ENCODE data around the gene CEP41.
"Not testable (repeated sequence)": the region's sequence is repeated elsewhere in the genome, so short reads cannot be mapped to it uniquely, and the experiment has no call there.

CEP41 gene

GRCh38 chr7:130377178-130377577 lies 63.6 kb downstream of the CEP41 start:
- Histone ChIP-seq H3K4me3 (ENCODE audit: low read depth in 1 of 5, low read length in 5 of 5) (no peak overlapping the region), H3K9me3 (ENCODE audit: control insufficient read depth in 5 of 5, low read length in 5 of 5) (peaks cover 0 to 9% (median 6%) of the 10 kb centered on the region in 5 donors), H3K36me3 (ENCODE audit: control insufficient read depth in 5 of 5, insufficient read depth in 5 of 5, low read length in 5 of 5) (no peaks in the 10 kb centered on the region), H3K4me1 (ENCODE audit: control insufficient read depth in 5 of 5, insufficient read depth in 5 of 5, low read length in 5 of 5) (peaks cover 3 to 46% (median 35%) of the 10 kb centered on the region in 5 donors), H3K9ac (ENCODE audit: low read length in 5 of 5) (no peak overlapping the region), H3K27ac (ENCODE audit: low read depth, low read length) (no peak overlapping the region), H3K27me3 (ENCODE audit: control insufficient read depth in 5 of 5, insufficient read depth in 4 of 5, low read length in 5 of 5) (no peaks in the 10 kb centered on the region)

DNA sequence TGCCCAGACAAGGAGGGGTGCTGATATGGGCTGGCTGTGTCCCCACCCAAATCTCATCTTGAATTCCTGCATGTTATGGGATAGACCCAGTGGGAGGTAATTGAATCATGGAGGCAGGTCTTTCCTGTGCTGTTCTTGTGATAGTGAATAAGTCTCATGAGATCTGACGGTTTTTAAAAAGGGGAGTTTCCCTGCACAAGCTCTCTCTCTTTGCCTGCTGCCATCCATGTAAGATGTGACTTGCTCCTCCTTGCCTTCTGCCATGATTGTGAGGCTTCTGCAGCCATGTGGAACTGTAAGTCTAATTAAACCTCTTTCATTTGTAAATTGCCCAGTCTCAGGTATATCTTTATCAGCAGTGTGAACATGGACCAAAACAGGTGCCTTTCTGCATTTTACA lies 64.4 kb downstream of the CEP41 start:
- not testable (repeated sequence) for H3K9ac ChIP-seq (ENCODE audit: low read length in 5 of 5); H3K4me3 ChIP-seq (ENCODE audit: low read depth in 1 of 5, low read length in 5 of 5); H3K9me3 ChIP-seq (ENCODE audit: control insufficient read depth in 5 of 5, low read length in 5 of 5); H3K36me3 ChIP-seq (ENCODE audit: control insufficient read depth in 5 of 5, insufficient read depth in 5 of 5, low read length in 5 of 5); H3K27me3 ChIP-seq (ENCODE audit: control insufficient read depth in 5 of 5, insufficient read depth in 4 of 5, low read length in 5 of 5); H3K27ac ChIP-seq (ENCODE audit: low read depth, low read length)
- H3K4me1 ChIP-seq (ENCODE audit: control insufficient read depth in 5 of 5, insufficient read depth in 5 of 5, low read length in 5 of 5): peaks cover 3 to 51% (median 37%) of the 10 kb centered on the region in 5 donors

- Histone ChIP-seq H3K27me3 (ENCODE audit: control insufficient read depth in 5 of 5, insufficient read depth in 4 of 5, low read length in 5 of 5) (no peaks in the 10 kb centered on the region), H3K9ac (ENCODE audit: low read length in 5 of 5) (peak overlapping the region in 1 of 5 donors; percentile 71), H3K27ac (ENCODE audit: low read depth, low read length) (peak overlapping the region; percentile 93), H3K4me3 (ENCODE audit: low read depth in 1 of 5, low read length in 5 of 5) (no peak overlapping the region), H3K36me3 (ENCODE audit: control insufficient read depth in 5 of 5, insufficient read depth in 5 of 5, low read length in 5 of 5) (no peaks in the 10 kb centered on the region), H3K4me1 (ENCODE audit: control insufficient read depth in 5 of 5, insufficient read depth in 5 of 5, low read length in 5 of 5) (peaks cover 6 to 52% (median 41%) of the 10 kb centered on the region in 5 donors), H3K9me3 (ENCODE audit: control insufficient read depth in 5 of 5, low read length in 5 of 5) (peaks cover 0 to 9% (median 6%) of the 10 kb centered on the region in 5 donors)
Measured at GRCh38 chr7:130374507-130374906, 66.3 kb downstream of the CEP41 start.

DNA sequence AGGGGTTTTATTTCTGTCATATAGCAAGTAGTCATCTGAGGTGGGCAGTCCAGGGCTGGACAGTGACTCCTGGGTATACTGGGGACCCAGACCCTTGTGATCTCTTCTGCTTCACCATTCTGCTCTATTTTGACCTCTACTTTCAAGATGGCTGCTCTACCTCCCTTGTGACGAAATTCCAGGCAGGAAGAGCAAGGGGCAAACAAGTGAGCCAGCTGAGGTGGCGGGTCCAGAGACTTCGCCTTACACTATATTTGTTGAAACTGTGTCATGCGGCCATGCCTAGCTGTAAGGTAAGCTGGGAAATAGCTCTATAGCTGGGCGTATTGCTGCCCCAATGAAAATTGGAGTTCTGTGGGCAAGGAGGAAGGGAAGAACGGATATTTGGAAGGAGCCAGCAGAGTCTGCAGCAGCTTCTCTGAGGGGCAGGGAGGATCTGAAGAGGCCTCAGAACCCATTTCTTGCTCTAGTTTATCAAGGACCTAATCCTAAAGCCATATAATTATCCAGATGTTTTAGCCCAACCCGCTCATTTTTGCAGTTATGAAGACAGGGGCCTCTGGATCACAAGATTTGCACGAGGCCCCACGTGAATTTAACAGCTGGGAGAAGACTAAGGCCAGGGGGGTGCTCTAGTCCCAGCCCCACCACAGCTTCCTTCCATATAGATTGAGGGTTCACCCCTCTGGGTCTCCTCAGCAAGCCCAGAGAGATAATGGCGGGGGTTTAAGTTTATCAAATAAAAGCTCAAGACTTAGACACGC lies 68.2 kb downstream of the CEP41 start:
- Histone ChIP-seq H3K4me3 (ENCODE audit: low read depth in 1 of 5, low read length in 5 of 5) (no peak overlapping the region), H3K9ac (ENCODE audit: low read length in 5 of 5) (peak overlapping the region in 3 of 5 donors; percentile 40 to 83 (median 60)), H3K27ac (ENCODE audit: low read depth, low read length) (peak overlapping the region; percentile 93), H3K36me3 (ENCODE audit: control insufficient read depth in 5 of 5, insufficient read depth in 5 of 5, low read length in 5 of 5) (no peaks in the 10 kb centered on the region), H3K9me3 (ENCODE audit: control insufficient read depth in 5 of 5, low read length in 5 of 5) (peaks cover 0 to 9% (median 6%) of the 10 kb centered on the region in 5 donors), H3K27me3 (ENCODE audit: control insufficient read depth in 5 of 5, insufficient read depth in 4 of 5, low read length in 5 of 5) (no peaks in the 10 kb centered on the region), H3K4me1 (ENCODE audit: control insufficient read depth in 5 of 5, insufficient read depth in 5 of 5, low read length in 5 of 5) (peaks cover 13 to 67% (median 53%) of the 10 kb centered on the region in 5 donors)

- peaks cover 13 to 76% (median 60%) of the 10 kb centered on the region in 5 donors for H3K4me1 ChIP-seq (ENCODE audit: control insufficient read depth in 5 of 5, insufficient read depth in 5 of 5, low read length in 5 of 5)
- peak overlapping the region; percentile 89 for H3K27ac ChIP-seq (ENCODE audit: low read depth, low read length)
- H3K4me3 ChIP-seq (ENCODE audit: low read depth in 1 of 5, low read length in 5 of 5): no peak overlapping the region
- peak overlapping the region in 2 of 5 donors; percentile 16 to 25 for H3K9ac ChIP-seq (ENCODE audit: low read length in 5 of 5)
- peaks cover 0 to 2% (median 2%) of the 10 kb centered on the region in 5 donors for H3K9me3 ChIP-seq (ENCODE audit: control insufficient read depth in 5 of 5, low read length in 5 of 5)
- H3K27me3 ChIP-seq (ENCODE audit: control insufficient read depth in 5 of 5, insufficient read depth in 4 of 5, low read length in 5 of 5): no peaks in the 10 kb centered on the region
- no peaks in the 10 kb centered on the region for H3K36me3 ChIP-seq (ENCODE audit: control insufficient read depth in 5 of 5, insufficient read depth in 5 of 5, low read length in 5 of 5)
Measured at GRCh38 chr7:130371046-130371445, 69.8 kb downstream of the CEP41 start.

- H3K4me3 ChIP-seq (ENCODE audit: low read depth in 1 of 5, low read length in 5 of 5): no peak overlapping the region
- peak overlapping the region in 3 of 5 donors; percentile 26 to 49 (median 28) for H3K9ac ChIP-seq (ENCODE audit: low read length in 5 of 5)
- no peaks in the 10 kb centered on the region for H3K36me3 ChIP-seq (ENCODE audit: control insufficient read depth in 5 of 5, insufficient read depth in 5 of 5, low read length in 5 of 5)
- no peaks in the 10 kb centered on the region for H3K27me3 ChIP-seq (ENCODE audit: control insufficient read depth in 5 of 5, insufficient read depth in 4 of 5, low read length in 5 of 5)
- H3K4me1 ChIP-seq (ENCODE audit: control insufficient read depth in 5 of 5, insufficient read depth in 5 of 5, low read length in 5 of 5): peaks cover 15 to 86% (median 68%) of the 10 kb centered on the region in 5 donors
- peak overlapping the region; percentile 89 for H3K27ac ChIP-seq (ENCODE audit: low read depth, low read length)
- H3K9me3 ChIP-seq (ENCODE audit: control insufficient read depth in 5 of 5, low read length in 5 of 5): no peaks in the 10 kb centered on the region
Measured at GRCh38 chr7:130369831-130370550, 70.8 kb downstream of the CEP41 start.

GRCh38 chr7:130369110-130369711 lies 71.6 kb downstream of the CEP41 start:
- Histone ChIP-seq H3K4me3 (ENCODE audit: low read depth in 1 of 5, low read length in 5 of 5) (no peak overlapping the region), H3K27me3 (ENCODE audit: control insufficient read depth in 5 of 5, insufficient read depth in 4 of 5, low read length in 5 of 5) (no peaks in the 10 kb centered on the region), H3K4me1 (ENCODE audit: control insufficient read depth in 5 of 5, insufficient read depth in 5 of 5, low read length in 5 of 5) (peaks cover 15 to 89% (median 65%) of the 10 kb centered on the region in 5 donors), H3K9me3 (ENCODE audit: control insufficient read depth in 5 of 5, low read length in 5 of 5) (no peaks in the 10 kb centered on the region), H3K27ac (ENCODE audit: low read depth, low read length) (peak overlapping the region; percentile 89), H3K36me3 (ENCODE audit: control insufficient read depth in 5 of 5, insufficient read depth in 5 of 5, low read length in 5 of 5) (no peaks in the 10 kb centered on the region), H3K9ac (ENCODE audit: low read length in 5 of 5) (peak overlapping the region in 4 of 5 donors; percentile 13 to 49 (median 34))

GRCh38 chr7:130367836-130368746 lies 72.7 kb downstream of the CEP41 start:
- H3K36me3 ChIP-seq (ENCODE audit: control insufficient read depth in 5 of 5, insufficient read depth in 5 of 5, low read length in 5 of 5): no peaks in the 10 kb centered on the region
- H3K9me3 ChIP-seq (ENCODE audit: control insufficient read depth in 5 of 5, low read length in 5 of 5): no peaks in the 10 kb centered on the region
- peak overlapping the region; percentile 89 for H3K27ac ChIP-seq (ENCODE audit: low read depth, low read length)
- H3K4me3 ChIP-seq (ENCODE audit: low read depth in 1 of 5, low read length in 5 of 5): no peak overlapping the region
- H3K9ac ChIP-seq (ENCODE audit: low read length in 5 of 5): peak overlapping the region in 2 of 5 donors; percentile 27 to 35
- H3K27me3 ChIP-seq (ENCODE audit: control insufficient read depth in 5 of 5, insufficient read depth in 4 of 5, low read length in 5 of 5): no peaks in the 10 kb centered on the region
- peaks cover 16 to 89% (median 61%) of the 10 kb centered on the region in 5 donors for H3K4me1 ChIP-seq (ENCODE audit: control insufficient read depth in 5 of 5, insufficient read depth in 5 of 5, low read length in 5 of 5)

DNA sequence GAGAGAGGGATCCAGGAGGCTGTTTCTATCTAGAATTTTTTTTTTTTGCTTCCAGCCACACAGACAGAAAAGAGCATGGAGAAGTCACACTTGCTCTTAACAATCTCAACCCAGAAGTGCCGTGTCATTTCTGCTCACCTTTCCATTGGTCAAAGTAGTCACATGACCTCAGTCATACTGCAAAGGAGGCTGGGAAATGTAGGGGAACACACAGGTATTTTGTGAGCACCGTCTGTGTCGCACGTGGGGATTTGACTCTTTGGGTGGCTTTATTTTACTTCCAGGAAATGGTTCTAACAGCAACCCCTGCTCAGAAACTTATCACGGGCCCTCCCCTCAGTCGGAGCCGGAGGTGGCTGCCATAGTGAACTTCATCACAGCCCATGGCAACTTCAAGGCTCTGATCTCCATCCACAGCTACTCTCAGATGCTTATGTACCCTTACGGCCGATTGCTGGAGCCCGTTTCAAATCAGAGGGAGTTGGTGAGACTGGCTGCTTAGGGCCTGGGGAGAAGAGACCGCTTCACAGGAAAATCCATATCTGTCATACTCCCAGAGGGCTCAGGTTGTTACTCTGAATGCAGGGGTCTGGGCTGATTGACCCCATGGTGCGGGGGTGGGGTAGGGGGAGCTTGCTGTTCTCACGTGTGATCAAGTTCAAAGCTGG lies 73.6 kb downstream of the CEP41 start:
- peak overlapping the region; percentile 89 for H3K27ac ChIP-seq (ENCODE audit: low read depth, low read length)
- H3K36me3 ChIP-seq (ENCODE audit: control insufficient read depth in 5 of 5, insufficient read depth in 5 of 5, low read length in 5 of 5): no peaks in the 10 kb centered on the region
- H3K9ac ChIP-seq (ENCODE audit: low read length in 5 of 5): no peak overlapping the region
- H3K4me1 ChIP-seq (ENCODE audit: control insufficient read depth in 5 of 5, insufficient read depth in 5 of 5, low read length in 5 of 5): peaks cover 14 to 84% (median 53%) of the 10 kb centered on the region in 5 donors
- no peaks in the 10 kb centered on the region for H3K27me3 ChIP-seq (ENCODE audit: control insufficient read depth in 5 of 5, insufficient read depth in 4 of 5, low read length in 5 of 5)
- H3K9me3 ChIP-seq (ENCODE audit: control insufficient read depth in 5 of 5, low read length in 5 of 5): no peaks in the 10 kb centered on the region
- H3K4me3 ChIP-seq (ENCODE audit: low read depth in 1 of 5, low read length in 5 of 5): no peak overlapping the region
